ENCODE measurements around the gene FEV. TPM values are rescaled to one million over a fixed set of nuclear protein-coding genes. Genes with fewer than 3 reads are reported as not detected.

FEV gene
- total RNA-seq, 1 donor from 2014 or later, result not detected

DNA sequence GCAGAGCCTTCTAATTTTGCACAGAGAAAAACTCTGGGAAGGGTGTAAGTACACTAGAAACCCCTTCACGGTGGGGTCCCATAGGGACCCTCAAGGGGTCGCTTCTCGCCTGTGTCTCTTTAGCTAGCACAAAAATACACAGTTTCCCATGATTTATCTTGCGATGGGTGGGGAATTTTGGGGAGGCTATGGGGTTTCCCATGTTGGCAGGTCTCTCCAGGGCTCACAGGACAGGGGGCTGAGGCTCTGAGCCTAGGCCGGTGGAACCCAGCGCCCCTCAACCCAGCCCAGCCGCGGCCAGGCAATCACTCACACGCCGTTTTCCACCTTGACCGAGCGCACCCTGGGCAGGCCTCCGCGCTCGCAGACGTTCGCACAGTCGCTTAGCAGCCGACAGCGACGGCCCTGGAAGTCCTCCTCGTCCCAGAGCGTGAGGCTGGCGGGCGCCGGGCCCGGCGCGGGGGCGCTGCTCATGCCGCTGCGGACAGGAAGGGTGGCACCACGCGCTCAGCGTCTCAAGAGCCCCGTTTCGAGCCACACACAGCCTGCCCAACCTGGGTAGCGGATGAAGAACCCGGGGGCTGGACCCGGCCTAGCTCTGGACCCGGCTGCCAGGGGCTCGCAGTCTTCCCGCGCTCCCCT lies 7.8 kb upstream of the FEV start:
- no peak for ATAC-seq

DNA sequence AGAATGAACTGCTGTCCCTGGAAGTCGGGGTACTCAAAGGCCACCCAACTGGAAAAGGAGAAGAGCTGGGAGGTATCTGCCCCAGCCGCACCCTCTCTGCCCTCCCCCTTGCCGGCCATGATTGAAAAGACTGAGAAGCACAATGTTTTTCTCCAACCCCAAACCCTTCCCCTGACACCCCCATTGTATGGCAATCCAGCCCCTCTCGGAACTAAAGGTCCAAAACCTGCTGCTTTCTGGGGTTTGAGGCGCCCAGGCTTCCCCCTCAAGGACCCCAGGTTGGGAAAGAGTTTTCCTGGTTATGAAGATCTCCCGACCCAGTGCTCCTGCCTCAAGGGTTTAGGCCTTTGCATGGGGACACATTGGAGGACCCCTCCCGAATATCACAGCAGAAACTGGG lies 7.2 kb upstream of the FEV start:
- no peak for ATAC-seq

DNA sequence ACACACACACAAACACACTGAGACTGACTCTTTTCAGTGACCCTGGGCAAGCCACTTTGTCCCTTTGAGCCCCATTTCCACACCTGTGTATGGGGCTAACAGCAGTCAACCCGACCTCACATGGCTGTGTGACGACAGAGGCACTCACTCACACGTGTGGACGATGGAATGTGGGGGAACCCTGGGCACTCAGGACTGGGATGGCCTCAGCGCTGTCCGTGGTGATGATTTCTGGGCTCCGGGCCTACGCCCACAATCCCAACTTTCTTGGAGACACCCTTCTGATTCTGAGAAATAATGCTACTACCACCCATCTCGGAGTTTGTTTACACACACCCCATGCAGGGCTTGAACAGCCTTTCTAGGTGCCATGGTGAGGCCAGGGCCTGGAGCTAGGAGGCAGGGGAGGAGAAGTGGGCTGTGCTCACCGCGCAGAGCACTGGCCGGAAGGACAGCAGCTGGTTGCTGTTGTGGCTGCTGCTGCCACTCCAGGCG lies 6.7 kb upstream of the FEV start:
- ATAC-seq, result no peak

DNA sequence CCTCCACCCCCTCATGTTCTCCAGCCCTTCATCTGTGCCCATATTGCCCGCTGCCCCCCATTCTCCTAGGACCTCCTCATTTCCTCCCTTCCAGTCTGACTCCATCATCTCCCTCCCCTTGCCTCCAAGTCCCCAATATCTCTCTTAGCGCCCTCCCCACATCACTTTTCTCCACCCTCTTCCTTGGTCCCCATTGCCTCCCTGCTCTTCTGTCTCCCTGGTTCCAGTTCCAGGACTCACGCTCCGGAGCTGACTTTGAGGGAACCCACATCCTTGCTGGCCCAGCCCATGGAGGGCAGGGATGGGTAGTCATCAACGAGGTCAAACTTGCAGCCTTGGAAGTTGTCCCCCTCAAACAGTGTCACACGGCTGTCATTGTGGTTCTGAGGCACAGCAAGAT lies 5.6 kb upstream of the FEV start:
- ATAC-seq, result no peak

DNA sequence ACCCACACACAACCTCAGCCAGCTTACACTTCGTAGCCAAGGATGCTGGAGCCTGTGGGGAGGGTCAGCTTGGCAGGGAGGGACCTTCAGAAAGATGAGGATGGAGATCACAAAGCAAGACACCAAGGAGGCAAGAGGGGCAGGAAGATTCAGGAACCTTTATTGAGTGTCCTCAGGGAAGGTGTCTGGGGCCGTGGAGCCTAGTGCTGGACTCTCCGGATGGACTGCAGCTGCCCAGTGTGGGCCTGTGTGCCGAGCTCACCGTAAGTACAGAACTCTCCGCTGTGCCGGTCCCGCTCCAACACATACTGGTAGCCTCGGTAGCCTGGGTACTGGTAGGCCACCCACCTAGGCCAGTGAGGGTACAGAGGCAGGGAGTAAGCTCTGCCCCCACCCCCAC lies 5.1 kb upstream of the FEV start:
- ATAC-seq, result no peak

DNA sequence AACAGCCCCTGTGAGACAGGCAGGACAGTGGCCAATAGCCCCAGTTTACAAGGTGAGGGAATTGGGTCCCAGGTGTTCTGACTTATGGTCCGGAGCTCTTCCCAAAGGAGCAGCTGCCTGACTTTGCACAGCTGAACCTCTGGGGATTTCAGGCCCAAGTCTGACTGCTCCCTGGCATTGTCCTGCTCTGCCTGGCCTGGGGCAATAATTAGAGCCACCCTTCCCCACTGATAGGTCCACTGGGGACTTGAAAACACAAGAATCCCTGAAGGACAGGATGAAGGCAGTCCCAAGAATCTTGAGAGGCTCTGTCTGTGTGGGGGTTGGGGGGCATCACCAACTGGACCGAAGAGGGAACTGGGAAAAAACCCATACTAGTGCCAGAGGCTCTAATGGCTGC lies 3.7 kb upstream of the FEV start:
- no peak for ATAC-seq

DNA sequence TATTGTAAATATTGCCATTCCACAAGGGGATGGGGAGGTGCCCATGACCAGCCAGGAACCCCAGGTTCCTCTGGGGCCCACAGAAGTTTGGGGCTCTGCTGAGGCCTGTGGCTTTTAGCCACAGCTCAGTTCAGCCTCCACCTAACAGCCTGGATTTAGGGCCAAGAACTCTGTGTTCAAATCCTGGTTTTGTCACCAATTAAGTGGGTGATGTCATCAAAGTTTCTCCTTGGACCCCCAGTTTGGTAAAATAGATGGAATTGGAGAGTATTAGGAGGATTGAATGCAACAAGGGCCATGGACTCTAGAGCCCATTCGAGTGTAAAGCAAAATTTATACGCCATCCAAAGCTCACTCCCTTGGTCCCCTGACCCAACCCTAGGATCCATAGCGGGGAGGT lies 3.2 kb upstream of the FEV start:
- no peak for ATAC-seq

DNA sequence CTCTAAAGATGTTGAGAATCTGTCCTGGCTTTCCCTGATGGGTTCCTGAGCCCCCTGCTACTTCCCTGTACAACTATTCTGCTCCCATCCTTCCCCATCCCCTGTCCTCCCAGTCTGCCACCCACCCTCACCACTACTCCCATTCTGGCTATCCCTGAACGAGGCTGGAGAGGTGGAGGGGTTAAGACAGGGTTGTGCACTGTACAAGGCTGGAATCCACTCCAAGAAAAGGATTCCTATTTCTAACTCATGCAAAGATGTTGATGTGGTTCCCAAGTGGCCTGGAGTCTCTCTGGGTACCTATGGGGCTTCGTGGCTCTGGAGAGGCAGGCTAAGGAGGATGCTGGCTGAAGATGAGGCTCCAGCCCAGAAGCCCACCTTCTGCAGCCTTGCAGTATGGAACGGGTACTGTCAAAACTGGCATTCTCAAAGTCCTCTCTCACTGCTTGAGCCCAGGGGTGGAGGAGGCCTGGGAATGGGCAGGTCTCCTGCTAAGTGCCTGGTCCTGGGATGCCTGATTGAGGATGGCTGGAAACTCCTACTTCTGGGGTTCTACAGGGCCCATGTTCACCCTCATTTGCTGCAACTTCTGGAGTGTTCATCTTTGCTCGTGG lies 1.3 kb upstream of the FEV start:
- no peak for ATAC-seq

DNA sequence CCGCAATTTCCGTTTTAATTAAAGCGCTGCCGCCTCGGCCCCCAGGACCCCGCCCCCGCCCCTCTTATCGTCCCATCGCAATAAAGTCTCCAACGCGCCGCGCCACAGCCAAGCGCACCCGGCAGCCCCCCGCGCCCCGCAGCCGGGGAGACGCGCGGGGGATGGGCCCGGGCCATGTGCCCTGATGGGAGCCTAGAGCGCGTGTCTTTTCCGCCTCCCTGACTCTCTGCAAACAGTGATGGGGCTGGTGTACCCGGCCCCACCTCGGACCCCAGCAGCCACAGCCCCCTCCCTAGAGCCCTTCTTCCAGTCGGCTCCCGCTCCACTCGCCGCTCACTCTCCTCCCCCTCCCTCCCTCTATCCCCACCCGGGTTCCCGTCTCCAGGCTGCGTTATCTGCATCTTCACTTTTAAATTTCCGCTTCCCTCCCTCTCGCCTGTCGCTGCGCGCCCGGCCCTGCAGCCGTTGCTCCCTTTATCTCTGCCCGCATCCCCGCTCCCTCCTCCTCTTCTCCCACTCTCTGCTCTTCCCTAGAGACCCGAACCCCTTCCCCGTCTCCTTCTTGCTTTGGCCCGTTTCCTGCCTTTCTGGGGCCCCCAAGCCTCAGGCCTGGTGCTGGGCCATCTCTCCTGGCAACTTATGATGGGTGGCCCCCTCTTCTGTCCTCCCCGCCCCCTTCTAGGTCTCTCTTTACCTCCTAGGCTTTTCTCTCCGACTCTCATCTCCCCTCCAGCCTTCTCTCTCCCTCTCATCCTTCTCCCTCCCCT lies 524 bp upstream of the FEV start:
- ATAC-seq, result no peak

DNA sequence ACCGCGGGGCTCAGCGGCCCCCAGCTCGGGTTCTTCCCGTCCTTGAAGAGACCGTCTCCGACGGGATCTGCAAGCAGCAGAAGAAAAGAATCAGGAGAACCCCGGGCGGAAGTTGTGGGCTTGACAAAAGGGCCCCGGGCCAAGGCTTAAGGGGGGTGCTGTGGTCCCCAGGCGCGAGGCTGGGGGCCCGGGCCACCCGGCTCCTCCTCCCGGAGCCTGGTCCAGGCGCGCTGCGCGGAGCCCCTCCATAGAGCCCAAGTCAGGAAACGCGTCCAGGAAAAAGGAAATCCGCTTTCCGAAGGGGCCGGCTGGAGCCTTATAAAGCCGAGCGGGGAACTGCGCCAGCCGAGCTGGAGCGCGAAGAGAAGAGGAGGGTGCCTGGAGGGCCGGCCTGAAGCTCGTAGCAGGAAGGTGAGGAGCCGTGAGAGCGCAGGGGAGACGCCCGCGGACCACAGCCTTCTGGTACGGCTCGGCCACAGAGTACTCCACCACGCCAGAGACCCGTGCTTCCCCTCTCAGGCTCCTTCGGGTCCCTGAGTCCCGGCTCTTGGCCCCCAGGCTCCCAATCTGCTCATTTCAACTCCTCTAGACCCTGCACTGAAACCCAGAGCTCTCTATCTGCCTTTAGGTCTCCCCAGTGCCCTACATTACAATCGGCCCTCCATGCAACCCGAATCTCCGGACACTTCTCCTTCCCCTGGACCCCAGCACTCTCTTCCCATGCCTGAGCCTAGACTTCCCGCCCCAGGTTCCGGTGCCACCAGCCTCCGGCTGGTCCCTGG lies 554 bp downstream of the FEV start:
- no peak for ATAC-seq

DNA sequence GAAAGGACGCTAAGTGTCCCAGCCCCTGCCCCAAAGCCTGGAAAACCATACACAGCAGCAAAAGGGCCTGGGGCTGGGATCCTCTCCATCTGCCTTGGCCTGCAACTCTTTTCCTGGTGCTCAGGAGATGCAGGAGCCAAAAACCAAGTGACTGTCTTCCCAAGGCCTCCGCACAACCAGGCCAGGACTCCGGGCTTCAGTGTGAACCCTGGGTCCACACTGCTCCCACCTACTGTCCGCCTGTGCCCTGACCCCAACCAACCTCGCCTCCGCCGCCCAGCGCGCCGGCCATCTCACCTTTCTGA lies 1.1 kb downstream of the FEV start:
- no peak for ATAC-seq

DNA sequence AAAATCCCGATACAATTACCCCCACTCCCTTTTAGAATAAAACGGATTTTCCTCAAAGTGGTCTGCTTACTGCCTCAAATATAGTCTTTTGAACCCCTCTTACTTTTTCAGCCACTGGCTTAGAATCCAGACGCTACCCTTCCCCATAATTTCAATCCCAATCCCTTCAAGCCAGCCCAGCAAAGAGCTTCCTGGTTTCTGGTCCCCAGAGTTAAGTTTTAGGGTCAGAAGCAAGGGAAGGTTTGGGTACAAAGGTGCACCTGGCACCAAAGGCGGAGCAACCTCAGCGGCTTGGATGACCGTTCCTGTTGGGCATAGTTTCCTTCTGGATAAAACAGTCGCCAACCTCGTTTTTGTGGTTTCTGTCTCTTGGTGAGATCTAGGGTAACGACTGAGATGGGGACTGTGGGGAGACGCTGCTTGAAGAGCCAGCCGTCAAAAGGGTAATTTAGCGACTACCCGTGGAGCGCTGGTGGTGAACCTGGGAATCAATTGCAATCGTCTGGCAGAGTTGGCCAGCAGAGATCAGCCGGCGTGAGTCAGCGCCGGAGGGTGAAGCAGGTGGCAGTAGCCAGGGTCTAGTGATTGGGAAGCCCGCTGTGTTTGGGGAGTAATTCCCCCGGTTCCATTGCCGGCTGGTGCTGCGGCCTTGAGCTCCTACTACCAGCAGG lies 1.6 kb downstream of the FEV start:
- ATAC-seq, result no peak

DNA sequence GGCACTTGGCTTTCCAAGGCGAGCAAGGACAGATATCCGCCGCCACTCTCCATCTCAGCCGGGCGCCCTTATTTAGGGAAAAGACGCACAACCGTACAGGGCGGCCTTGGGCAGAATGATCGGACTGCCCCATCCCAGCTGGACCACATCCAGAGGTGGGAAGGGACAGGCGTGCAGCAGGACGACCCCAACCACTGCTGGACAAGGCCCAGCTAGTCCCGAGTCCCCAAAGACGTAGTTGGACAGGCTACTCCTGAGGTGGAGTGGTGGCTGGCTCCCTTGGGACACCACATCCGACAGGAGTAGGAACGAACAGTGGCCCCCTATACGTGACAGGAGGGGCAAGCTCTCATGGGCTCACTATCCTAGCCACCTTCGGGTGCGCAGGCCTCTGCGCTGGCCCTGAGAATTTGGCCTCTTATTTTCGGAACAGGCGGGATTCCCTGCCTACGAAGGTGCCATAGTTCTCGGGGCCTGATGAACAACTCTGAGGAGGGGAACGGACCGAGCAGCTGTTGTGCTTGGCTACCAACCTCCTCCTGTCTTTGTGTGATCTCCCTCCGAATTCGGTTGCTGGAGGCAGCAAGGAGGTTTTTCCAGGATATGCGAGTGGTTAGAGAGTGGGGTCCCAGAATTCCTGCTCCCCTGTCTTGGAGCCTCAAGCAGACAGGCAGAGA lies 2.3 kb downstream of the FEV start:
- ATAC-seq, result no peak

DNA sequence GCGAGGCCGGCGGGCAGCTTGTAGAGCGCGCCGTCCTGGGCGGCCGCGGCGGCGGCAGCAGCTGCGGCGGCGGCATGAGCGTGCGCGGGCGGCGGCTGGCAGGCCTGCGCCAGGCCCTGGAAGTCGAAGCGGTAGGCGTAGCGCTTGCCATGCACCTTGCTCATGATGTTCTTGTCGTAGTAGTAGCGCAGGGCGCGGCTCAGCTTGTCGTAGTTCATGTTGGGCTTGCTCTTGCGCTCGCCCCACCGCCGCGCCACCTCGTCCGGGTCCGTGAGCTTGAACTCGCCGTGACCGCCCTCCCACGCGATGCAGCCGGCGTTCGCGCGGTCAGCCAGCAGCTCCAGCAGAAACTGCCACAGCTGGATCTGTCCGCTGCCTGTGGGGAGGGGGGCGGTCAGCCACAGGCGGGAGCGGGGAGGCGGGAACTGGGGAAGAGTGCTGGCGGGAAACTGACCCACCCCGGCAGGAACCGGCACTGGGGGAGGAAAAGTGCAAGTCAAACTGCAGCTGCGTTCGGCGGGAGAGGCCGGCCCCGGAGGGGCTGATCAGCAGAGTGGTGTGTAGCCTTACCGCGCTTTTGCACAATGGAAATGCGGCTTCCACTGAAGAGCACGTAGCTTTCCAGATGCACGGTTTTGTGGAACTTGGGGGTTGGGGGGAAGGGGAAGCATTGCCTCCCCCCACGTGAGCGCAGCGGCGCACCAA lies 3.0 kb downstream of the FEV start:
- peak; percentile 70 for ATAC-seq

DNA sequence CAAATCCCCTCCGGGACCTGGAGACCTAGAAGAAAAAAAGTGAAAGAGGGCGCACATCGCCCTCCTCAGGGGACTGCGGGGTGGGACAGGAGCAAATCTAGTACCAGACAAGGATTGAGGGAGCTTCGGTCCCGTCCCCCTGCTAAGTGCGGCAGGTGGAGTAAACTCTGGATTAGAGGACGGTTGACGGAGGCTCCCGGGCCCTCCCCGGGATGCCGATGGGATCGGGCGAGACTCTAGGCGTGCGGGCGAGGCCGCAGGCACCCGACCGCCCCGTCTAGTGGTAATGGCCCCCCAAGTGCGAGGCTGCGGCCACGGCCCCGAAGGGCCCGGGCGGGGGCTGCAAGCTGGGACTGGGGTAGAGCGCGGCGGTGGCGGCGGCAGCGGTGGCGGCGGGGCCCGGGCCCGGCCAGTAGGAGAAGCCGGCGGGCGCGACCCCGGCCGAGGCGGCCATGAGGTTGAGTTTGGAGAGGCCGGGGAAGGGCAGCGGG lies 3.5 kb downstream of the FEV start:
- ATAC-seq, result no peak

DNA sequence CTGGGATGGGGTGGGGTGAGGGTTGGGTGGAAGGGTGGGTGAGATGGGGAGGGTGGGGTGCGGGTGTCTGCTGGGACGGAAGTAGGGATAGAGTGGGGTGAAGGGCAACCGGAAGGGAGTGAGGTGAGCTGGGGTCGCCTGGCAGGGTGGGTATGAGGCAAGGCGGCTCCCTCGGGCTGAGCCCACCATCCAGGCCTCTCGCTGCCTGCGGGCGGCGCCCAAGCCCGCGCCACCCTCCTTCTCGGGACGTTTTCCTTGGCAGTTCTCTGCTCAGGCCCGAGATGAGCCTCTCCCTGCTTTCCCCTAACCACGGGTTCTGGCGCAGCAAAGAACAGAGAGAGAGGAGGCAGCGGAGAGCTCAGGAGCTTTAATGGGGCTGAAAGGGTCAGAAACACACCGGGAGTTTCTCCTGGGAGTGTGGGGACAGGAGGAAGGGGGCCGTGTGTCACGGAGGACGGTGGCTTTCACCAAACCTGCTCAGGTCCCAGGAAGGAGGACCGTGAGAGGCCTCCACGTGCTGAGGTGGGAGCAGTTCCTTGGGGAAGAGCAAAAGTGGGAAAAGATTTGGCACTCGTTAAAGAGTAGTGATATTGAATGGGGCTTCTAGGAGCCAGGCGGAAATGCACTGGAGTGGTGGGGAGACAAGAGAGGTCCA lies 4.1 kb downstream of the FEV start:
- no peak for ATAC-seq

DNA sequence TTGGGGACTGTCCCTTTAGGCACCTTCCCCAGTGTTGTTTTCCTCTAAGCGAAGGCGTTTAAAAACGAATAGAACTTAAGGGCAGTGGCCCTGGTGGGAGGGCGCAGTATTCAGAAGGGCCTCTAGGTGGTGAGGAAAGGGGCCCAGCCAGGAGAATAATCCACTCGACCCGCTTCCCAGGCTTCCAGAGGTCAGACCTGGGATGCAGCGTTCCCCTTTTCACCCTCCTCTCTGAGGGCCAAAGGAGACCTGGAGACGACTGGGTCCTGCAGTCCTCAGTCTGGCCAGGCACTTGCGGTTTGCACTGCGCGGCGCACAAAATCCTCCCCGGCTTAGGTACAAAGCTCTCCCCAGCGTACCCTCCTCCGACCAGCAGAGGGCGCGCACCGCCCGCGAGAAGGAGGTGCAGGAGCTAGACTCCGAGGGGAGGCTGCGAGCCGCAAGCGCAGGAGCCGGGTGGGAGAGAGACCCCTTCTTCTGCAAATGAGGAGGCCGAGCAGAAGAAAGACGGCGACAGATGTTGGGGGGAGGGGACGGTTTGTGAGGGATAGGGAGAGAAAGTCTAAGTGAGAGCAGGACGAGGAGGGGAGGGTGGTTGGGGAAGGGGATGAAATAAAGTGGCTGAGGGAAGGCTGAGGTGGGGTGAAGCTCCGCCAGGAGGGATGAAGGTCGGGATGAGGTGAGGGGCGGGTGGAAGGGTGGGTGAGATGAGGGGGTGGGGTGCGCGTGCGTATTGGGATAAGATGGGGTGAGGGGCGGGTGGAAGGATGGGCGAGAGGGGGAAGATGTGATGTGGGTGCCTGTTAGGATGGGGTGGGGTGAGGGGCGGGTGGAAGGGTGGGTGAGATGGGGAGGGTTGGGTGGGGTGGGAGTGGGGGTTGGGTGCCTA lies 4.9 kb downstream of the FEV start:
- peak; percentile 87 for ATAC-seq

DNA sequence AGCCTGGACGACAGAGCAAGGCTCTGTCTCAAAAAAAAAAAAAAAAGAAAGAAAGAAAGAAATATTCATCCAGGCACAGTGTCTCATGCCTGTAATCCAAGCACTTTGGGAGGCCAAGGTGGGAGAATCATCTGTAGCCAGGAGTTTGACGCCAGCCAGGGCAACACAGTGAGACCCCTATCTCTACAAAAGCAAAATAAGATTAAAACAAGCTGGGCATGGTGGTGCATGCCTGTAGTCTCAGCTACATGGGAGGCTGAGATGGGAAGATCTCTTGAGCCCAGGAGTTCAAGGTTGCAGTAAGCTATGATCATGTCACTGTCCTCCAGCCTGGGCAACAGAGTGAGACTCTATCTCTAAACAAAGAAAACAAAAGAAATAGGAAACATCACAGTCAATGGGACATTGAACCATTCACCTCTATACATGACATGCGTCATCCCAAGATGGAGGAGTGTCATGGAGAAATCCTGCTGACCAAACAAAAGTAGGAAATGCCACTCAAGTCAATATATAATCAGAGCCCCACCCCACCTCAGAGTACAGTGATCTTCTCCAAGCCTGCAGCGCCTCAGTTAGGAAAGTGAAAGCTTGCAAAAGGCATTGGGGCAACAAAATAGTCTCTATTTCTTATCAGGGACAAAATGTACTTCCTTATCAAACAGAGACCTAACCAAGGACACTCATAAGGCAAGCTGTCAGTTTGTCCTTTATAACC lies 9.8 kb downstream of the FEV start:
- ATAC-seq, result no peak

DNA sequence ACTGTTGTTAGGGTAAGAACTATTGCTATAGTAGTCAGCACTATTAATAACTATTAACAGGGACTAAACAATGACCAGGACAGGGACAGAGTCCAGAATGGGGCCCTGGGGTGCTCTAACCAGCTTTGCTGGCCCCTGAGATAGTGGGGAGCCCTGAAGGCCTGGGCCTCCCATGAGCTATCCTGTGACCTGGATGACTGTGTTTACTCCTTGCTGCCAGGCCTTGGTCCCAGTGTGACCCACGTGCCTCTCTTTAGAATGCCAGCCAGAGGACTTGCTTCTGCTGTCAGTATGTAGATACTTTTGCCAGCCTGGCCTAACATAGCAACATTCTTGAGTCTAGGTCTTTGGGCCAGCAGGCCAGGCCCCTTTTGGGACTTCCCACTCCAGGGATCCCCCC lies 14.1 kb downstream of the FEV start:
- ATAC-seq, result no peak

Measured in esophagus mucosa (tissue), 1 donor.